ENCODE measurements around the gene PLEKHH2. TPM values are rescaled to one million over a fixed set of nuclear protein-coding genes. Genes with fewer than 3 reads are reported as not detected.

PLEKHH2 gene
- total and polyA plus RNA-seq, 2 of the 13 experiments (the other 11 are each of a cell fraction or from before 2014, with no cell fraction given): 1.1 to 3.0 TPM

GRCh38 chr2:43749583-43749982, 112.5 kb downstream of the PLEKHH2 start (continued):
- TF ChIP-seq LRRFIP1 (CRISPR knock-in tag; conservative IDR thresholded peaks at IDR 0.05) (no peak), ZNF549 (CRISPR knock-in tag; IDR thresholded peaks at IDR 0.05) (no peak)

DNA sequence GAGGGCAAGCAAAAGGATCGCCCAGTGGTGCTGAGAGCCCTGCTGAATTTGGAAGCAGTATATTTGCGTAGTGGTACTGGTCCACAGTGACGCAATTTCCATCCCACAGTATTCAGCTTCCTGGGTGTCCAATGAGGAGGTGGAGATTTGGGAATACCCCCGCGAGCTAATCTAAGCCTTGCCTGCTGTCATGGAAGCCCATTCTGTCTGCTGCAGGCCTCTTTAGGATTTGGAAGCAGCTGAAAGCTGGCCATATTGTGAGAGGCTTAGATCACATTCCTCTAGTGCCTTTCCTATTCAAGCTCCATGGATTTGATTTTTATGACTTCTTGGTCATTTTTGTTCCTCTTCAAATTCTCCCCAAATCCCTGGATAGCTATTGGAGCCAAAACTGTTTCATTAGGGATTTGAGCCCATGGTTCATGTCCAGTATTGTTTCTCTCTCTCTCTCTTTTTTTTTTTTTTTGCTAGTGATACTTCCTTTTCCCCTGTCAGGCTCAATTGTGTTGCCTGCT, 114.5 kb downstream of the PLEKHH2 start:
- Histone ChIP-seq H3K4me3 (replicated peaks in 1 of 3; ENCODE audit: insufficient read depth in 1 of 3, low read depth in 2 of 3, low read length in 3 of 3) (no peak overlapping the region), H3K79me2 (ENCODE audit: insufficient read depth, low read length) (no peaks in the 10 kb centered on the region), H2AFZ (ENCODE audit: low read length) (no peak overlapping the region), H3K9me3 (ENCODE audit: low read length) (no peaks in the 10 kb centered on the region), H3K9ac (ENCODE audit: insufficient read depth, low read depth, low read length) (no peak overlapping the region), H3K27ac (ENCODE audit: extremely low read length, insufficient read depth, low read length) (no peak overlapping the region), H3K27me3 (ENCODE audit: control insufficient read depth in 1 of 2, insufficient read depth in 2 of 2, low read length in 2 of 2) (no peaks in the 10 kb centered on the region), H3K4me1 (ENCODE audit: insufficient read depth, low read length) (no peaks in the 10 kb centered on the region), H4K20me1 (ENCODE audit: insufficient read depth, low read length) (no peaks in the 10 kb centered on the region), H3K4me2 (ENCODE audit: low read depth, low read length) (no peak overlapping the region), H3K36me3 (replicated peaks in 1 of 2; ENCODE audit: control insufficient read depth in 1 of 2, insufficient read depth in 2 of 2, low read length in 2 of 2) (no peaks in the 10 kb centered on the region)
- CTCF ChIA-PET (ENCODE audit: low intra/inter-chr PET ratio, low total read pairs): no interaction called here
- no peak for FAIRE-seq
- in situ Hi-C loops (cut with HindIII; ENCODE audit: extremely low pct_ligation_motif_present, low pct_unique_long_range_greater_than_20kb): no loop called here
- DNase-seq (ENCODE audit: low spot score): no peak
- intact Hi-C loops (cut with micrococcal nuclease; ENCODE audit: unreplicated experiment): no loop called here
- POLR2A ChIA-PET: interaction anchor here (1.0 kb wide), 1 partner anchor 13 kb away, joined by 3 read pairs; no protein-coding TSS in a partner anchor
- no peak for ATAC-seq
- 96% methylated on average over 5 of the region's 5 CpGs for WGBS (ENCODE audit: low lambda C conversion rate)
- BruUV-seq (replicated peaks): no TSS peak
- TF ChIP-seq, protein P1, sequence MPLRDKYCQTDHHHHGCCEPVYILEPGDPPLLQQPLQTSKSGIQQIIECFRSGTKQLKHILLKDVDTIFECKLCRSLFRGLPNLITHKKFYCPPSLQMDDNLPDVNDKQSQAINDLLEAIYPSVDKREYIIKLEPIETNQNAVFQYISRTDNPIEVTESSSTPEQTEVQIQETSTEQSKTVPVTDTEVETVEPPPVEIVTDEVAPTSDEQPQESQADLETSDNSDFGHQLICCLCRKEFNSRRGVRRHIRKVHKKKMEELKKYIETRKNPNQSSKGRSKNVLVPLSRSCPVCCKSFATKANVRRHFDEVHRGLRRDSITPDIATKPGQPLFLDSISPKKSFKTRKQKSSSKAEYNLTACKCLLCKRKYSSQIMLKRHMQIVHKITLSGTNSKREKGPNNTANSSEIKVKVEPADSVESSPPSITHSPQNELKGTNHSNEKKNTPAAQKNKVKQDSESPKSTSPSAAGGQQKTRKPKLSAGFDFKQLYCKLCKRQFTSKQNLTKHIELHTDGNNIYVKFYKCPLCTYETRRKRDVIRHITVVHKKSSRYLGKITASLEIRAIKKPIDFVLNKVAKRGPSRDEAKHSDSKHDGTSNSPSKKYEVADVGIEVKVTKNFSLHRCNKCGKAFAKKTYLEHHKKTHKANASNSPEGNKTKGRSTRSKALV (CRISPR knock-in tag; IDR thresholded peaks at IDR 0.05): no peak
- TF ChIP-seq NFKB2 (CRISPR knock-in tag; IDR thresholded peaks at IDR 0.05; ENCODE audit: borderline replicate concordance) (no peak), ZKSCAN5 (CRISPR knock-in tag; IDR thresholded peaks at IDR 0.05) (no peak), ZNF562 (CRISPR knock-in tag; IDR thresholded peaks at IDR 0.05; ENCODE audit: borderline replicate concordance) (no peak), HDAC6 (IDR thresholded peaks at IDR 0.05; ENCODE audit: low read depth, low read length) (no peak), ZFP41 (CRISPR knock-in tag; IDR thresholded peaks at IDR 0.05; ENCODE audit: borderline replicate concordance) (no peak), RARG (CRISPR knock-in tag; IDR thresholded peaks at IDR 0.05; ENCODE audit: low read depth) (no peak), DZIP1 (CRISPR knock-in tag; IDR thresholded peaks at IDR 0.05) (no peak), TEF (CRISPR knock-in tag; IDR thresholded peaks at IDR 0.05) (no peak), RXRA (CRISPR knock-in tag; IDR thresholded peaks at IDR 0.05) (no peak), ZNF615 (CRISPR knock-in tag; IDR thresholded peaks at IDR 0.05; ENCODE audit: borderline replicate concordance) (no peak), ZNF672 (CRISPR knock-in tag; IDR thresholded peaks at IDR 0.05) (no peak), ZNF691 (CRISPR knock-in tag; IDR thresholded peaks at IDR 0.05; ENCODE audit: borderline replicate concordance, low read depth) (no peak)
